Activated B cell treated with CpG ODN at 0.5 μM for 24 hours (primary cell): ENCODE results near the gene FAF1. TPM values are rescaled to one million over a fixed set of nuclear protein-coding genes. Genes with fewer than 3 reads are reported as not detected.

ENCODE experiments used
- ATAC-seq: fragments of 200-7000 bp; cut with Tn5 transposase; one replicate; pipeline ENCODE4 v1.10.0; 2021; ENCODE audit warnings: low read depth, mild to moderate bottlenecking, moderate library complexity
- CTCF ChIA-PET: fragments of 350-600 bp; sonication (Branson Sonifier 250); formaldehyde crosslinking; loops from one replicate; lab custom pipeline; 2021; ENCODE audit warnings: antibody characterized with exemption; lab: Charles Lee
- POLR2A ChIA-PET: fragments of 350-600 bp; sonication (Branson Sonifier 250); formaldehyde crosslinking; loops from one replicate; lab custom pipeline; 2021; ENCODE audit warnings: antibody characterized with exemption; lab: Charles Lee
- DNase-seq: peaks from one replicate; pipeline ENCODE4 v3.0.0; 2022
- H3K27ac Mint-ChIP-seq: one replicate; pipeline ENCODE4 v1.8.0; 2020; ENCODE audit warnings: mixed read lengths
- H3K27me3 Mint-ChIP-seq: one replicate; pipeline ENCODE4 v1.8.0; 2021; ENCODE audit warnings: mixed read lengths
- H3K36me3 Mint-ChIP-seq: one replicate; pipeline ENCODE4 v1.8.0; 2021; ENCODE audit warnings: low read depth, mixed read lengths
- H3K4me1 Mint-ChIP-seq: one replicate; pipeline ENCODE4 v1.8.0; 2021; ENCODE audit warnings: mixed read lengths
- H3K4me3 Mint-ChIP-seq: one replicate; pipeline ENCODE4 v1.8.0; 2020; ENCODE audit warnings: mild to moderate bottlenecking, mixed read lengths
- H3K9me3 Mint-ChIP-seq: one replicate; pipeline ENCODE4 v1.8.0; 2020; ENCODE audit warnings: mixed read lengths
- CTCF ChIP-seq: fragments of 200-600 bp; IDR thresholded peaks from one replicate; pipeline ENCODE4 v1.8.0; 2022; ENCODE audit warnings: antibody characterized with exemption, mild to moderate bottlenecking
- intact Hi-C: fragments of 100-400 bp; cut with micrococcal nuclease; formaldehyde crosslinking; loops from one replicate; pipeline ENCODE4 v1.15.1; 2024
- total RNA-seq: library from RNA; stranded (reverse); gene quantifications from 2 replicates; pipeline ENCODE4 v1.2.3, GENCODE V29; 2022

The FAF1 gene
- total RNA-seq, 1 donor from 2014 or later = 61.7 TPM

- intact Hi-C loops = no loop called here
- ChIA-PET CTCF (no interaction called here), POLR2A (no interaction called here)
- Mint-ChIP-seq H3K36me3 (peaks cover 19% of the 10 kb centered on the region), H3K4me1 (no peaks in the 10 kb centered on the region), H3K27ac (no peak overlapping the region), H3K9me3 (no peaks in the 10 kb centered on the region), H3K27me3 (no peaks in the 10 kb centered on the region), H3K4me3 (no peak overlapping the region)
- DNase-seq = no peak
- no peak for TF ChIP-seq CTCF
- ATAC-seq = no peak
These were observed 506.8 kb downstream of the FAF1 start for GRCh38 chr1:50453266-50453665.

DNA sequence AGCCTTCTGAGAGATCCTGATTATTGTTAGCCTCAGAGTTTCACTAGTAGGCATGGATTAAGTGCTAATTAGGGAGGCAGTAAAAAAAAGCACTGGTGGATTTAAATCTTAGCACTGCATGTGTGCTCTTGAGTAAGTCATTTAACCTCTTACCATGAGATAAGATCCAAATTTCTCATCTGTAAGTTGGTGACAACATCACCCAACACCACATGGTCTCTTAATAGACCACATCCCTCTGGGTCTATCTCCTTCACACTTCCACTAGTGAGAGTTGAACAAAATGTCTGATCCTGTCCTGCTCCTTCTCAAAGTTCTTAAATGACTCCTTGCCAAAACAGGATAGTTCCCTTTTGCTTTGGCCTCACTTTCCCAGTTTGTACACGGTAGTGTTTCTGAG is 507.4 kb downstream of the FAF1 start:
- H3K27ac Mint-ChIP-seq = no peak overlapping the region
- ChIA-PET CTCF (no interaction called here), POLR2A (no interaction called here)
- intact Hi-C loops = no loop called here
- DNase-seq (no peak), ATAC-seq (no peak)
- H3K4me1 Mint-ChIP-seq = no peaks in the 10 kb centered on the region
- H3K27me3 Mint-ChIP-seq = no peaks in the 10 kb centered on the region
- peaks cover 19% of the 10 kb centered on the region for H3K36me3 Mint-ChIP-seq
- no peak for TF ChIP-seq CTCF
- no peaks in the 10 kb centered on the region for H3K9me3 Mint-ChIP-seq
- no peak overlapping the region for H3K4me3 Mint-ChIP-seq

DNA sequence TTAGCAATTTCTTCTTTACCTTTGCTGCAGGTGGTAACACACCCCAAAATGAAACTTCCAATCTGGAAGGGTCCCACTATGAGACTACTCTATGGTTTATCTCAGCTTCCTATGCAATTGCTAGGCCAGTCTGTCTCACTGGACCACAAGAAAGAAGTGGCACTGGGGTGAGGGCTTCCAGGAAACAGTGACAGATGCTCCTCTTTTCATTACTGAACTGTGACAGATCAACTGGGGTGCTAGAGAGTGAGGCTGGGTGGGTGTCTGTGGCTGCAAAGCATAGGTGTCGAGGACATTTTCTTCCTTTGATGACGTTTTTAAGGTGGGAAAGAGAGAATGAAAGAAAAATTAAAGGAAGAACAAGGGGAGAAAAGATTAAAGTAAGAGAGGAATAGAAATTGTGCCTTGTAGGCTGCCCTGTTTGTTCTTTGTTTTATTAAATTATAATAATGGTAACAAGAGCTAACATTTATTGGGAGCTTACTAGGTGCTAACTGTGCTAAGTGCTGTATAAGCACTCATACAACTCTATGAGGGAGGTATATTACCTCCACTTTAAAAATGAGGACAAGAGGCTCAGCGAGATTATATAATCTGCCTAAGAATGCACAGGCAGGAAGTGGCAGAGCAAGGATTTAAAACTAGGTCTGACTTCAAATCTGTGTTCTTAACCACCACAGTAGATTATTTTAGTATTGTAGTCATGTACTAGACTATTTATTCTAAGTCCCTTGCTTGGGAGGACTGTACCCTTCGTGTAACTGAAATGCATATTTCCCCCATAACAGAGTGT is 509.0 kb downstream of the FAF1 start:
- ChIA-PET POLR2A (no interaction called here), CTCF (no interaction called here)
- Mint-ChIP-seq H3K4me1 (no peaks in the 10 kb centered on the region), H3K27ac (no peak overlapping the region), H3K36me3 (peaks cover 15% of the 10 kb centered on the region), H3K9me3 (no peaks in the 10 kb centered on the region), H3K27me3 (no peaks in the 10 kb centered on the region), H3K4me3 (no peak overlapping the region)
- no peak for TF ChIP-seq CTCF
- ATAC-seq (no peak), DNase-seq (no peak)
- intact Hi-C loops = no loop called here

GRCh38 chr1:50447961-50448360 is 512.1 kb downstream of the FAF1 start:
- POLR2A ChIA-PET = no interaction called here
- Mint-ChIP-seq H3K4me3 (no peak overlapping the region), H3K27ac (no peak overlapping the region), H3K36me3 (peaks cover 6% of the 10 kb centered on the region), H3K4me1 (no peaks in the 10 kb centered on the region), H3K9me3 (no peaks in the 10 kb centered on the region), H3K27me3 (no peaks in the 10 kb centered on the region)
- ATAC-seq (no peak), DNase-seq (no peak)
- intact Hi-C loops = no loop called here
- CTCF ChIA-PET = interaction anchor here (0.5 kb wide), 1 partner anchor 474 kb away, joined by 3 read pairs; no protein-coding TSS in a partner anchor
- no peak for TF ChIP-seq CTCF

DNA sequence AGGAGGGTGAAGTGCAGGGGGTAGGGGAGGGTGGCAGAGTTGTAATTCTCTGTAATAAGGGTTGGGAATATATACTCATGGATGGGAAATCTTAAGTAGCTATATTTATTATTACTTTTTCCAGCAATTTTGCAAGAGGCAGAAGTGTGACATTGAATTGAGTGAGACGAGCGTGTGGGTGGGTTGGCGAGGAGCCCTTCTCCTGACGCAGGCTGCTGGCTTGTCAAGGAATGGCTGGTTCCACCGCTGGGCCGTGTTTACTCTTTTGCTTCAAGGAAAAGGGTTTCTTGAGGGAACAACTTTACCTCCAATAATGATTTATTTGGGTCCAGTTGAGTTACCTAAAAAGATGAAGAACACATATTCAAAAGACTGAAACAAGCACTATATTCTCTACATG is 518.9 kb downstream of the FAF1 start:
- intact Hi-C loops = no loop called here
- DNase-seq (no peak), ATAC-seq (no peak)
- no peak for TF ChIP-seq CTCF
- ChIA-PET CTCF (no interaction called here), POLR2A (no interaction called here)
- no peak overlapping the region for H3K27ac Mint-ChIP-seq
- no peaks in the 10 kb centered on the region for H3K27me3 Mint-ChIP-seq
- H3K36me3 Mint-ChIP-seq = peaks cover 43% of the 10 kb centered on the region
- no peak overlapping the region for H3K4me3 Mint-ChIP-seq
- H3K4me1 Mint-ChIP-seq = no peaks in the 10 kb centered on the region
- H3K9me3 Mint-ChIP-seq = no peaks in the 10 kb centered on the region
